Urinary bladder (tissue), 4 donors: Measurements from ENCODE around the gene SLC47A2. TPM values are rescaled to one million over a fixed set of nuclear protein-coding genes. Genes with fewer than 3 reads are reported as not detected.

Experiments used
- DNase-seq: peaks from one replicate; pipeline ENCODE4 v3.0.0-alpha.2; 2015; ENCODE audit errors: extremely low spot score
- H3K27ac ChIP-seq: one replicate; pipeline ENCODE4 v1.5.1; 2013; ENCODE audit warnings: low read depth, mild to moderate bottlenecking, moderate library complexity
- H3K36me3 ChIP-seq: one replicate; pipeline ENCODE4 v1.6.1; 2013; ENCODE audit warnings: mild to moderate bottlenecking, moderate library complexity; ENCODE audit not compliant: insufficient read depth
- H3K4me1 ChIP-seq: one replicate; pipeline ENCODE4 v1.6.1; 2013; ENCODE audit warnings: mild to moderate bottlenecking, moderate library complexity; ENCODE audit not compliant: insufficient read depth
- H3K4me3 ChIP-seq: one replicate; pipeline ENCODE4 v1.5.1; 2013; ENCODE audit warnings: low read depth, low read length
- WGBS: extraction: QIAGEN DNeasy Blood & Tissue Kit; methylation state at CpG from one replicate; pipeline ENCODE4 v1.1.7; 2013; 5-methylcytosine and 5-hydroxymethylcytosine counted together
- polyA plus RNA-seq: library from polyadenylated mRNA; stranded (reverse); fragments of 200-250 nt; gene quantifications from one replicate; pipeline ENCODE4 v1.2.3, GENCODE V29; 2013
- total RNA-seq: library from RNA; depleted of rRNA; stranded (reverse); fragments of >200 nt; gene quantifications from one replicate; pipeline ENCODE4 v1.2.3, GENCODE V29; 2014
- donor health status: healthy with polysubstance abuse.
- donor health status: healthy.

SLC47A2 gene
- total and polyA plus RNA-seq, 2 donors, result 0.21 TPM; not detected in 1

DNA sequence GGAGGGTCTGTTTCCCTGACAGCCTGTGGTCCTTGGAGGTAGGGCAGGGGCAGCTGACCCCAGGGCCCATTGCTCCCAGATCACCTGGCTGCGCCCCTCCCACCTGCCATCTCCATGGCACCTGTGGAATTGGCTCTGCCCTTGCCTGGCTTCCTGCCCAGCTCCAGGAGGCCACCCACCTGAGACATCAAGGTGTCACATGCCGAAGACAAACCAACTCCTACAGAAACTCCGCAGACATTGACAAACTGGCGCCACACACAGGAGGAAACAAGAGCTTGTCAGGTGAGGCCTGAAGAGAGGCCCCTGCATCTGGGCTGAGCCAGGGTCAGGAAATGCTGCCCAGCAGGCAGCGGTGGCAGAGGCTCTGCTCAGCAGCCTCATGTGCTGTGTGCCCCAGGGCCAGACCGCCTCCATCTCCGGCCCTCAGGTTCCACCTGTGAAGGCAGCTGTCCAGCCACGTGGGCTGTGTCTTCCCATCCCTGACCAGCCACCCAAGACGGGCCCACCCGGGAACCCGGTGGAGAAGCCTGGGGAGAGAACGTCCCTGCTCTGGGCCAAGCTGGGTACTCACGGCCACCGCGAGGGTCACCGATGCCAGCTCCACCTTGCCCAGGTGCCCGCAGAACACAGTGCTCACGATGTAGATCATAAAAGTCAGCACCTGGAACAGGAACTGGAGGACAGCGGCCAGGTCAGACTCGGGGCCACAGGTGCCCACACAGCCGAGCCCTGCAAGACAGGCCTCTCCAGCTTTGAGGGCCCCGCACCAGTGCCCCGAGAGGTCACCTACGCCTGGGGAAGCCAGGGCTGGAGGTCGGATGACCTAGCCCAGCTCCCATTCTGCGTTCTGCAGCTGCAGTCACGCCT is 1.6 kb downstream of the SLC47A2 start:
- Histone ChIP-seq H3K27ac (no peak overlapping the region), H3K4me3 (no peak overlapping the region), H3K4me1 (no peaks in the 10 kb centered on the region), H3K36me3 (no peaks in the 10 kb centered on the region)
- 95% methylated on average over 27 of the region's 27 CpGs for WGBS
- DNase-seq, result no peak

DNA sequence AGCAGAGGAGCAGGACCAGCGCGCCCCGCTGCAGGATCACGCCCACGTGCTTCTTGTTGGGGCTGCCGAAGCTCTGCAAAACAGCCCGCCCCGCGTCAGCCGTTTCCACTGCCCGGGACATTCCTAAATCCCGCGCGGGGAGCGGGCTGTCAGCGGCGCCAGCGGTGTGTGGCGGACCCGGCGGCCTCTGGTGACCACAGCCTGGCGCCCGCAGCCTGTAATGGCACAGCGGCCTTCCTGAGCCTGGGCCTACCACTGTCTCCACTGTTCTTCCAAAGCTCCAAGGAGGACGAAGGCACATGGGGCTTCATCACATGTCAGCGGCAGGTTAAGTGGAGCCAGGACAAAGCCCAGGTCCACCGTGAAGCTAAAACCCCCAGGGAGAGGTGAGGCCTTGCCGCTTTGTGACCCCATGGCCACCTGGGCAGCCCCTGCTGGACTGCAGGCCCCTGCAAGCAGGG is 2.5 kb downstream of the SLC47A2 start:
- Histone ChIP-seq H3K36me3 (no peaks in the 10 kb centered on the region), H3K4me1 (no peaks in the 10 kb centered on the region), H3K27ac (no peak overlapping the region), H3K4me3 (no peak overlapping the region)
- 90% methylated on average over 28 of the region's 28 CpGs for WGBS
- no peak for DNase-seq

DNA sequence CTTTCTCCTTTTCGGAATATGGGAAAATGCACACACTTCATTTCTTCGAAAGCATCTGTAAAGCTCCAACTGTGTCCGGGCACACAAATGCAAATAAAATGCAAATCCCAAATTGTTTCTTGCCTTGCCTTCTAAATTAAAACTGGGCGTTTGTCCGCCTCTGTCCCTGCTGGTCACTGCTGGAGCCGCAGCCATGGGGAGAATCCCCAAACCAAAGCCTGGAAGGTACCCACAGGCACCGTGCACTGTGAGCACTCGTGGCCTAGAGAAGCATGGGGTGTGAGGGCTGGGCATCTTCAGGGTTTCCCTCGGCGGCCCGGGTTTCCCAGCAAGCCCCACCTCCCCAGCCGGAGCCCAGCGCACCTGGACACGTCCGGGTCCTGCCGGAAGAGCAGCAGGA is 2.9 kb downstream of the SLC47A2 start:
- H3K27ac ChIP-seq, result no peak overlapping the region
- DNase-seq, result no peak
- 85% methylated on average over 16 of the region's 16 CpGs for WGBS
- no peak overlapping the region for H3K4me3 ChIP-seq
- no peaks in the 10 kb centered on the region for H3K4me1 ChIP-seq
- no peaks in the 10 kb centered on the region for H3K36me3 ChIP-seq

- 83% methylated on average over 12 of the region's 12 CpGs for WGBS
- H3K36me3 ChIP-seq, result no peaks in the 10 kb centered on the region
- H3K4me1 ChIP-seq, result no peaks in the 10 kb centered on the region
- DNase-seq, result no peak
- H3K4me3 ChIP-seq, result no peak overlapping the region
- no peak overlapping the region for H3K27ac ChIP-seq
Observed at GRCh38 chr17:19712436-19713004, 3.9 kb downstream of the SLC47A2 start.

GRCh38 chr17:19709841-19710240 is 6.5 kb downstream of the SLC47A2 start:
- WGBS, result 87% methylated on average over 3 of the region's 3 CpGs
- H3K27ac ChIP-seq, result no peak overlapping the region
- no peaks in the 10 kb centered on the region for H3K4me1 ChIP-seq
- no peak for DNase-seq
- no peak overlapping the region for H3K4me3 ChIP-seq
- no peaks in the 10 kb centered on the region for H3K36me3 ChIP-seq

GRCh38 chr17:19708431-19709175 is 7.8 kb downstream of the SLC47A2 start:
- no peak overlapping the region for H3K4me3 ChIP-seq
- WGBS, result 92% methylated on average over 6 of the region's 6 CpGs
- no peaks in the 10 kb centered on the region for H3K36me3 ChIP-seq
- H3K27ac ChIP-seq, result no peak overlapping the region
- DNase-seq, result no peak
- no peaks in the 10 kb centered on the region for H3K4me1 ChIP-seq

DNA sequence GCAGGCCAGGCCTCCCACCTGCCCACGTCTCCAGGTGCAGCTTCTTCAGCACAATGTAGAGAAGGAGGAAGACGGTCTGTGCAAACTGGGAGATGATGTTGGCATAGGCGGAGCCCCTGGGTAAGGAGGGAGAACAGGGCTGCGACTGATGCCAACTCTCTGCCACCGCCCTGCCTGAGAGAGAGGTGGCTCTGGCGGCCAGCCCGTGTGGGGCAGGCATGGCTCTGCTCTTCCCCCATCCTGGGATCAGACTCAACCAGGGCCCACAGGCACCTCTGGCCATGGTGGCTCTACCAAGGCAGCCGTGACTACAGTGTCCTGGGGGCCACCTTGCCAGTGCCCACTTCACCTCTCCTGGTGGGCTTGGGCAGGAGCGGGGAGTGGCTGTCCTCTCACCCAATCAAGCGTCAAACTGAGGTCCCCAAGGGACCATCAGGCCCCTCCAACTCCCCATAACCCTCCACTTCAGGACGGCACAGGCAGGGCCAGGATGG is 8.6 kb downstream of the SLC47A2 start:
- H3K4me3 ChIP-seq, result no peak overlapping the region
- no peak overlapping the region for H3K27ac ChIP-seq
- DNase-seq, result no peak
- no peaks in the 10 kb centered on the region for H3K36me3 ChIP-seq
- 87% methylated on average over 11 of the region's 11 CpGs for WGBS
- H3K4me1 ChIP-seq, result no peaks in the 10 kb centered on the region

GRCh38 chr17:19706791-19707727 is 9.3 kb downstream of the SLC47A2 start:
- Histone ChIP-seq H3K36me3 (no peaks in the 10 kb centered on the region), H3K27ac (no peak overlapping the region), H3K4me3 (no peak overlapping the region), H3K4me1 (no peaks in the 10 kb centered on the region)
- WGBS, result 82% methylated on average over 12 of the region's 12 CpGs
- DNase-seq, result no peak

DNA sequence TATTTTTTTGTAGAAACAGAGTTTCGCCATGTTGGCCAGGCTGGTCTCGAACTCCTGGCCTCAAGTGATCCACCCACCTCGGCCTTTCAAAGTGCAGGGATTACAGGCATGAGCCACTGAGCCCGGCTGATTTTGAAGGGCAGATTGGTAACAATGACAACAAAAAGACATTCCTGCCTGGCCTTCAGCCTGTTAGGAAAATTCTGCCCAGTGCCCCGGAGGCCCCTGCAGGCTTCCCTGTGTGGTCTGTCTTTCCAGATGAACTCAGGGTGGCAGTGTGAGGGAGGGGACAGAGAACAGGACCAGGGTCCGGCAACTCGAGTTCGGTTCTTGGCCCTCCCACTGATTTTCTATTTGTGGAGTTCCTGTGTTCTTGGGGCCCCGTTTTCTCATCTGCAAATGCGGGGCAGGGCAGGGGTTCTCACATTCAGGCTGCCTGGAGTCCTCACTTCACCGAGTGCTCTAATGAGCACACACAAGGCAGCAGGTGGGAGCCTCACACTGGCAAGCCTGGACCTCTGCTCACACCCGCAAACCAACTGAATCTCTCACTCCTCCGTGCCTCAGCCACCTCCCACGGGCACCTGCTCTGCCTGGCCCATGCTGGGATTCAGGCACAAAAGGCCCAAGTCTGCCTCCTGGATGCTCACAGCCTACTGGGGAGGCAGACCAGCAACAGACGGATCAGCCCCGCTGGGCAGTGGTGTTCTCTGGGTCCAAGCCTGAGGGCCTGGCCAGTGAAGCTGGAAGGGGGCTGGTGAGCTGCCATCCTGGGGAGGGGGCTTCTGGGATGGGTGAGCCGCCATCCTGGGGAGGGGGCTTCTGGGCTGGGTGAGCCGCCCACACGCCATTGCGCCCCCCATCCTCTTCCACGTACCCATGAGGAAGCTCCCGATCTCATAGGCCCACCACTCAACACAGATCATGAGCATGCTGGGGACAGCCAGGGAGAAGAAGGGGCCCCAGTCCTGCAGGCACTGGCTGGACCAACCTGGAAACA is 10.3 kb downstream of the SLC47A2 start:
- no peak for DNase-seq
- H3K4me1 ChIP-seq, result no peaks in the 10 kb centered on the region
- WGBS, result 89% methylated on average over 22 of the region's 22 CpGs
- no peaks in the 10 kb centered on the region for H3K36me3 ChIP-seq
- H3K27ac ChIP-seq, result no peak overlapping the region
- H3K4me3 ChIP-seq, result no peak overlapping the region

- H3K4me1 ChIP-seq, result no peaks in the 10 kb centered on the region
- no peak overlapping the region for H3K27ac ChIP-seq
- H3K4me3 ChIP-seq, result no peak overlapping the region
- DNase-seq, result no peak
- H3K36me3 ChIP-seq, result no peaks in the 10 kb centered on the region
- WGBS, result 88% methylated on average over 13 of the region's 13 CpGs
Observed at GRCh38 chr17:19705201-19705600, 11.2 kb downstream of the SLC47A2 start.

- H3K27ac ChIP-seq, result no peak overlapping the region
- WGBS, result 71% methylated on average over 17 of the region's 17 CpGs
- no peak for DNase-seq
Observed at GRCh38 chr17:19703828-19704613, 12.4 kb downstream of the SLC47A2 start.

More at GRCh38 chr17:19703828-19704613, 12.4 kb downstream of the SLC47A2 start:
- H3K4me3 ChIP-seq, result no peak overlapping the region
- no peaks in the 10 kb centered on the region for H3K36me3 ChIP-seq
- no peaks in the 10 kb centered on the region for H3K4me1 ChIP-seq
